Stimulated activated CD8-positive, alpha-beta memory T cell treated with anti-CD3 and anti-CD28 coated beads, Interleukin-4, amount 100 ng/mL, for 1 hour (primary cell): Measurements from ENCODE around the gene FBXO31.
A peak's percentile ranks its signal among the peaks of the same experiment; 100 is the strongest.
"Not testable (repeated sequence)": the region's sequence is repeated elsewhere in the genome, so short reads cannot be mapped to it uniquely, and the experiment has no call there.

Experiments used
- DNase-seq, 2 donors: peaks; one replicate each; pipeline ENCODE4 v3.0.0-alpha.2; 2020; ENCODE audit warnings: low read depth in 2 of 2, low spot score in 1 of 2

Gene FBXO31

GRCh38 chr16:87344931-87345631 lies 38.5 kb downstream of the FBXO31 start:
- peak; percentile 4 to 7 for DNase-seq

- DNase-seq: no peak
Measured at GRCh38 chr16:87344165-87344930, 39.2 kb downstream of the FBXO31 start.

GRCh38 chr16:87343753-87344050 lies 39.9 kb downstream of the FBXO31 start:
- no peak for DNase-seq

- DNase-seq: no peak
Measured at GRCh38 chr16:87342978-87343752, 40.4 kb downstream of the FBXO31 start.

- DNase-seq: no peak
Measured at GRCh38 chr16:87342504-87342903, 41.1 kb downstream of the FBXO31 start.

DNA sequence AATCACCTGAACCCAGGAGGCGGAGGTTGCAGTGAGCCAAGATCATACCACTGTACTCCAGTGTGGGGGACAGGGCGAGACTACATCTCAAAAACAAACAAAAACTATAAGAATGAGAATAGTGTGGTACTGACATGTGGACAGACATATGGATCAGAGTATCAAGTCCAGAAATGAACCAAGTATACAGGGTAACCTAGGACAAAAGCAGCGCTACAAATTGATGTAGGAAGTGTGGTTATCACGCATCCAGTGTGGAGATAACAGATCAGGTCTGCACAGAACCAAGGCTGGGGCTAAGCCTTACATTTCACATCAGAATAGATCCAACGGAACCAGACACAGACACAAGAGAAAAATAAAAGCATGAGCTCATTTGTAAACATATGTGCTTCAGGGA lies 43.4 kb downstream of the FBXO31 start:
- no peak for DNase-seq

DNA sequence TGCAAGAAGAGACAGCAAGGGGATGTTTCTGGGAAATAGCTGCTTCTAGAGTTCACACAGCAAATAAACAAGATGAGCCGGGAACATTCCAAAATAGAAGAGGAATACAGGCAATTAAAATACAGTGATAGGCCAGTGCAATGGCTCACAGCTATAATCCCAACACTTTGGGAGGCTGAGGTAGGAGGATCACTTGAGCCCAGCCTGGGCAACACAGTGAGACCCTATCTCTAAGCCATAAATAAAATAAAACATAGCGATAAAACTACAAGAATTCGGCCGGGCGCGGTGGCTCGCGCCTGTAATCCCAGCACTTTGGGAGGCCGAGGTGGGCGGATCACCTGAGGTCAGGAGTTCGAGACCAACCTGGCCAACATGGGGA lies 43.9 kb downstream of the FBXO31 start:
- not testable (repeated sequence) for DNase-seq

DNA sequence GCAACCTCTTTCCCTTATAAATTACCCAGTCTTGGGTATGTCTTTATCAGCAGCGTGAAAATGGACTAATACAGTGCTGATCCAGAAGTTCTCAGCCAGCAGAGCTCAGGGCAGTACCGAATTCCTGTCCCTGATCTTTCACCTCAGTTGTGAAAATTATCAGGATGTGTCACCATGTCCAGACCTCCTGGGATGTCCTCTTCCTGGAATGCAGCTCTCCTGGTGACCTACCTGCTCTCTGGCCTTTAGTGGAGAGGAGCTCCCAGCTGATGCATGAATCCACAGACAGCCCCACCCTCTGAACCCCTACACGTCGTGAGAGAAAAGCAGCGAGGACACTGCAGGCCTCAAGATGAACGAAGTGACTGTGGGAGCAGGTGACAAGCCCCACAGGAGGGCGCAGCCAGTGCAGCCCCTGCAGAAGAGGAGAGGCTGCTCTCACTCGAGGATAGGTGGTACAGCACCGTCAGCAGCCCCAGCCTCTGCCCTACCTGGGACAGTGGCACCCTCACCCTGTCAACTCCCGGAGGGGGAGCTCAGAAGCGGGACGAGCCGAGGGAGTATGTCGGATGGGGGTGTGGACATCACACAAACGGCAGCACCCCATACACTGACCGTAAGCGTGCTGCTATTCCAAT lies 44.4 kb downstream of the FBXO31 start:
- no peak for DNase-seq

DNA sequence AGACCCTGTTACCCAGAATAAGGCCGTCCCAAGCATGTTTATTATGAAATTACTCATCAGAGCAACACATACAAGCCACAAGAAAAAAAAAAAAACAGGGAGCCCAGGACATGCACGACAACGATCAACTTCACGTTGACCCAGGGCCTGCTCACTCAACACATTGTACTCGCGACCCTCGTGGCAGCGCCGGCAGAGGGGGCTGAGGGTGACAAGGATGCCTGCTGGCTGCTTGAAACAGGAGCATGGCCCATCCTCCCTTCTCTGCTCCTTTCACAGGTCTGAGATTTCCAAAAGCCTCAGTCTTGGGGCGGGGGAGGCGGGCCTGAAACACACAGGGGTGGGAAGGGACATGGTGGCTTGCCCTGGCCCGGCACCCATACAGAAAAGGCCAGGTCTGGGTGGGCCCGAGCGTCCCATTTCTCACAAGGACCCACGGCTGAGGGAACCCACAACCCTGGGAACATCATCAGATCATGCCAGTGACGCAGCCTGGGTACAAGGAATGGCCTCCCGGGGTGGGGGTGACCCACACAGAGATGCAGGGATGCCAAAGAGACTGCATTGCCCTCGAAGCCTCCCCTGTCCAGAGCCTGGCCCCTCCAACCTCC lies 45.3 kb downstream of the FBXO31 start:
- DNase-seq: no peak

- no peak for DNase-seq
Measured at GRCh38 chr16:87337262-87337771, 46.3 kb downstream of the FBXO31 start.

DNA sequence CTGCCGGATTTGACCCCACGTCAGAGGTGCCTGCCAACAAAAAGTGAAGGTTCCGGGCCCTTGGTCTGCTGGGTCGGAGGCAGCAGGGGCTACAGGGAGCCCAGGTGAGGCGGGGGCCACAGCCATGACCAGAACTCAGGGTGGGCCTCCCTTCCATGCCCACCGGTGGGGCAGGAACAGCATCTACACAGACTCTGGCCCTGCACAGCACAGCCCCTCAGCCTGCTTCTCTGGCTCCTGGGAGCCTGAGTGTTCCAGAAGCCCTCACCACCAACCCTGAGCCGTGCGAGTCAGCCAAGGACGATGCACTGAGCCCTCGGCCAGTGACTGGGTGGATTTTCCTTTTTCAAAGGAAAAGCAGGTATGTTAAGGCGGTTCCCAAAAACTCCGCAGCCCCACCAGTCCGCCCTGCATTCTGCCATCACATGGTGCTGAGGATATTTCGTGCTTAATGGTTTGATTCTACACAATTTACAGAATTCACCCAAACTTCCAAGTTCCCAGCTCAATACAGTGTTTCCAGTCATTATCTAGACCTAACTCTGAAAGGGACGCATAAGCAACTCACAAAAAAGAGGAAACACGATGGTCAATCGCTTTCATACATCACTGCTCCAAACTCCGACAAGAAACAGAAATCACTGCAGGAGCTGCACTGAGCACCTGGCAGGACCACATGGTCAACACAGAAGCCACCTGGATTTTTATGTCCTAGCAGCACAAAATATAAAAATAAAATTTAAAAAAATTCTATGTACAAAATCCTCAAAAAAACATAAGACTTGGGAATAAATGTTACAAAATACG lies 46.9 kb downstream of the FBXO31 start:
- no peak for DNase-seq

DNA sequence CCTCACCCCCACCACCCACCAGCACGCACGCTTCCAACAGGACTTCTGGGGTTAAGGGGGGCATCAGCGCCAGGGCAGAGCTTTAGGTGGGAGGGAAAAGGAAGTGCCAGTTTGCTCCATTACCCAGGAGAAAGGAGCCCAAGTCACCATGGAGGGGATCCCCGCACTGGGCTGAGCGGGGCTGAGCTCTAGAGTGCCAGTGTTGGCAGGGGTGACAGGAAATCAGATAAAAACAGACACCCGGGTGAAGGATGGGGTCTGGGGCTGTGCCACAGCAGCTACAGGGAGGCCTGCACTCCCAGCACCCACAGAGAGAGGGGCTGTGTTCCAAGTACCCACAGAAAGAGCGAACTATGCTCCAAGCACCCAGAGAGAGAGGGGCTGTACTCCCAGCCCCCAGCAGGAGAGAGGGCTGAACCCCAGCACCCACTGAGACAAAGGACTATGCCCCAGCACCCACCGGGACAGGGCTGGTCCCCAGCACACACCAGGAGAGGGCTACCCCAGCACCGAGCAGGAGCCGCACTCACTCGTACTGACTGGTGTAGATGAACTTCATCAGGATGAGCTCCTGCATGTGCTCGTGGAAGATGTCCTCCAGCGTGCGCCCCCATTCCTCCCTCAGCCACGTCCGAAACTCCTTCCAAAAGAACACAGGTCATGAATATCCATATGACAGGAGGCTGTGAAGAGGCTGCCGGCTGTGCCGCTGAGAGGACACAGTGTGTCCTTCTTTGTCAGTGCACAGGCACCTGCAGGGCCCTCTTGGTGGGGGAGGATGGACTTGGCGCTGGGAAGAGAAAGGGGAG lies 47.7 kb downstream of the FBXO31 start:
- DNase-seq: no peak

- no peak for DNase-seq
Measured at GRCh38 chr16:87334651-87335624, 48.6 kb downstream of the FBXO31 start.

DNA sequence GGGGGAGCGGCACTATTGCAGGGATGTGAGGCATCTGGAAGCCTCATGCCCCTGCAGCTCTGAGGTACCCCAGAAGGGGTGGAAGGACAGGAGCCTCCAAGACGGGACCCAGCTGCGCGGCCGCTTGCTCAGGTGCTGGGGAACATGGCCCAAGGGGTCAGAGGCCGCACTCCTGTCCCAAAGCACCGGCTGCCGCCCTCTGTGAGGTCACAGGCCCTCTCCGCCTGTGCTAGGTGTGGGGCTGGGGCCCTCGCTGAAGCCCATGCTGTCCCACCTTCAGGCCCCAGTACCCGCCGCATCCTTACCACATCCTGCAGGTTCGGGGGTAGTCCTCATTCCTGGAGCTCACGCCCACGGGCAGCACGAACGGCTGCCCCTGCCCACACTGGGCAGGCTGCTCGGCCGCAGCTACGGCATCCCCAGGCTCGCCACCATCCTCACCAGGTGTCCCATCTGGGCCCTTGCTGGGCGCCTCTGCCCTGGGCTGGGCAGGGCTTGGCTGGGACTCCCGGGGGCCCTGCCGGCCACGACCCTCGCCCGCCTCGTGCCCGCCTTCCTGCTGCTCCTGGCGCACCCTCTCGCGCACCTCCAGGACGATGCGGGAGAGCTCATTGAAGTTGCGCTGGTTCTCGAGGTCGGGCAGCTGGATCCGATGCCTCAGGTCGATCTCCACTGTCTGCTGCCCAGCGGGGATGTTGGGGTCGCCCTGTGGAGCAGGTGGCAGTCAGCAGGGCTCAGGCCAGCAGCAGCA lies 49.8 kb downstream of the FBXO31 start:
- DNase-seq: no peak

GRCh38 chr16:87333101-87333500 lies 50.5 kb downstream of the FBXO31 start:
- no peak for DNase-seq

- DNase-seq: no peak
Measured at GRCh38 chr16:87332150-87332549, 51.4 kb downstream of the FBXO31 start.

DNA sequence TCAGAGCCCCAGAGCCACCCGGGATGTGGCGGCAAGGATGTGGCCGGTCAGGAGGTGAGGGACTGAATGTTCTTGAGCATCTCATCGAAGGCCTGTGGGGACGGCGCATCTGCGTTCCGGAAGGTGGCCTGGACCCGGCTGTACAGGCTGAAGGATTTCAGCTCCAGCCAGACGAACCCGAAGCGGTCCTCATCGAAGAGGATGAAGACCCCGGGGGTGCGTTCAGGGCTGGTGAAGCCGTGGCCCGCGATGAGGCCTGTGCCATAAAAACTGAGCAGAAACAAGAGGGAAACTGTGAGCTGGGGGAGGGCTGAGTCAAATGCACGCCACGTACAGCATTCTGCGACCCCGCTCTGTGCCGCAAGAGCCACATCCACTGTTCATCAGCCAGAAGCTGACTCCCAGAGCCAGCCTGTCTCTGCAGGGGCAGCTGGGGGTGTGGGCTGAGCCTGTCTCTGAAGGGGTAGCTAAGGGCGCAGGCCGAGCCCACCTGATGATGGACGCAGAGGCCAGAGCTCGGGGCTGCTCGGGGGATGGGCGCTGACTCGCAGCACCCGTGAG lies 52.3 kb downstream of the FBXO31 start:
- no peak for DNase-seq
